H1 (cell line): ENCODE measurements around the gene DTD1. TPM values are rescaled to one million over a fixed set of nuclear protein-coding genes. Genes with fewer than 3 reads are reported as not detected.

ENCODE experiments used
- CTCF ChIA-PET: fragments of 300-600 bp; sonication (Branson Sonifier 250); formaldehyde crosslinking; loops from one replicate; lab custom pipeline; 2021; ENCODE audit not compliant: partially characterized antibody; lab: Charles Lee
- POLR2A ChIA-PET: fragments of 300-600 bp; sonication (Branson Sonifier 250); formaldehyde crosslinking; loops from one replicate; lab custom pipeline; 2021; ENCODE audit warnings: inconsistent platforms; ENCODE audit not compliant: partially characterized antibody; lab: Charles Lee
- DNase-seq, 2 experiments: peaks; one replicate each; pipeline versions ENCODE4 v3.0.0 to v3.0.0-alpha.2; 2010 to 2022; ENCODE audit warnings: low spot score in 2 of 2, low read depth in 1 of 2, mixed read lengths in 1 of 2
- FAIRE-seq: peaks from 2 replicates; lab custom pipeline; 2011; peaks lifted over from hg19 to GRCh38; lab: Jason Lieb, UNC
- H2AFZ ChIP-seq: 2 replicates; pipeline ENCODE4 v1.8.1; 2012; ENCODE audit warnings: low read length, inconsistent platforms
- H2AK5ac ChIP-seq: 2 replicates; pipeline ENCODE4 v1.6.1; 2013; ENCODE audit warnings: low read depth, low read length
- H2BK120ac ChIP-seq: replicated peaks from 2 replicates; pipeline ENCODE3; 2013; ENCODE audit warnings: low read depth, low read length, inconsistent platforms
- H2BK12ac ChIP-seq: 2 replicates; pipeline ENCODE4 v1.6.1; 2013; ENCODE audit warnings: low read depth, low read length
- H2BK15ac ChIP-seq: 2 replicates; pipeline ENCODE4 v1.6.1; 2013; ENCODE audit warnings: low read length
- H2BK20ac ChIP-seq: 2 replicates; pipeline ENCODE4 v1.6.1; 2013; ENCODE audit warnings: low read length
- H2BK5ac ChIP-seq: 2 replicates; pipeline ENCODE4 v1.6.1; 2013; ENCODE audit warnings: low read depth, low read length
- H3K14ac ChIP-seq: 2 replicates; pipeline ENCODE4 v1.6.1; 2013; ENCODE audit warnings: inconsistent platforms; ENCODE audit not compliant: insufficient read length
- H3K18ac ChIP-seq: 2 replicates; pipeline ENCODE4 v1.6.1; 2013; ENCODE audit warnings: low read length; ENCODE audit errors: extremely low read depth
- H3K23ac ChIP-seq: 2 replicates; pipeline ENCODE4 v1.6.1; 2013; ENCODE audit warnings: inconsistent platforms; ENCODE audit not compliant: insufficient read length
- H3K23me2 ChIP-seq: 2 replicates; pipeline ENCODE4 v1.6.1; 2013; ENCODE audit warnings: low read depth, low read length
- H3K27ac ChIP-seq: 2 replicates; pipeline ENCODE4 v1.6.1; 2011; ENCODE audit warnings: low read depth, low read length, inconsistent platforms
- H3K27me3 ChIP-seq, 4 experiments: replicated peaks in 1 of 4; 1 replicate in 1 of 4; 2 replicates in 3 of 4; pipeline versions ENCODE4 v1.6.1 to v1.8.1; 2011 to 2013; ENCODE audit warnings: low read length in 3 of 4, mild to moderate bottlenecking in 3 of 4, inconsistent platforms in 2 of 4, mixed read lengths in 2 of 4, moderate library complexity in 1 of 4; ENCODE audit not compliant: control insufficient read depth in 3 of 4, insufficient read depth in 3 of 4; ENCODE audit errors: extremely low read depth in 1 of 4
- H3K36me3 ChIP-seq, 4 experiments: 2 replicates each; pipeline versions ENCODE4 v1.6.1 to v1.8.1; 2011 to 2013; ENCODE audit warnings: mild to moderate bottlenecking in 4 of 4, low read length in 3 of 4, moderate library complexity in 2 of 4, control low read depth in 1 of 4, inconsistent platforms in 1 of 4; ENCODE audit not compliant: insufficient read depth in 4 of 4, control insufficient read depth in 2 of 4
- H3K4ac ChIP-seq: replicated peaks from 2 replicates; pipeline ENCODE3; 2013; ENCODE audit warnings: low read length, low read depth, mixed read lengths, inconsistent platforms; ENCODE audit not compliant: insufficient read length
- H3K4me1 ChIP-seq, 4 experiments: replicated peaks in 1 of 4; 1 replicate in 1 of 4; 2 replicates in 3 of 4; pipeline versions ENCODE4 v1.6.1 to v1.8.1; 2011 to 2013; ENCODE audit warnings: low read length in 3 of 4, inconsistent platforms in 2 of 4, mixed read lengths in 1 of 4; ENCODE audit not compliant: insufficient read depth in 4 of 4, control insufficient read depth in 3 of 4
- H3K4me2 ChIP-seq, 2 experiments: 2 replicates each; pipeline versions ENCODE4 v1.6.1 to v1.8.1; 2011 to 2013; ENCODE audit warnings: low read depth in 2 of 2, low read length in 2 of 2, control low read depth in 1 of 2, inconsistent platforms in 1 of 2, mild to moderate bottlenecking in 1 of 2; ENCODE audit not compliant: insufficient read depth in 1 of 2
- H3K4me3 ChIP-seq, 4 experiments: fragments of 200-600, 300-600 bp in 1 of 4; sonication (generic), shearing (Covaris generic), sonication (Bioruptor Twin) in 1 of 4; 2 replicates each; pipeline versions ENCODE4 v1.5.1 to v1.8.1; 2011 to 2016; ENCODE audit warnings: low read length in 4 of 4, low read depth in 3 of 4, control low read depth in 2 of 4, inconsistent platforms in 2 of 4, mild to moderate bottlenecking in 2 of 4, mixed read lengths in 1 of 4, moderate library complexity in 1 of 4; ENCODE audit not compliant: insufficient read depth in 2 of 4; ENCODE audit errors: extremely low read depth in 1 of 4
- H3K56ac ChIP-seq: replicated peaks from 2 replicates; pipeline ENCODE3; 2013; ENCODE audit warnings: low read depth, mild to moderate bottlenecking, mixed read lengths, low read length, inconsistent platforms; ENCODE audit not compliant: insufficient read length
- H3K79me1 ChIP-seq: 2 replicates; pipeline ENCODE4 v1.6.1; 2013; ENCODE audit warnings: low read depth, low read length, control low read depth
- H3K79me2 ChIP-seq, 2 experiments: 2 replicates each; pipeline versions ENCODE4 v1.6.1 to v1.8.1; 2012 to 2013; ENCODE audit warnings: low read length in 2 of 2, mild to moderate bottlenecking in 2 of 2, inconsistent platforms in 1 of 2; ENCODE audit not compliant: insufficient read depth in 2 of 2, control insufficient read depth in 1 of 2
- H3K9ac ChIP-seq, 4 experiments: replicated peaks in 1 of 4; 1 replicate in 1 of 4; 2 replicates in 3 of 4; pipeline versions ENCODE4 v1.6.1 to v1.8.1; 2011 to 2013; ENCODE audit warnings: low read depth in 3 of 4, low read length in 3 of 4, control low read depth in 2 of 4, mild to moderate bottlenecking in 2 of 4, moderate library complexity in 2 of 4, inconsistent platforms in 1 of 4; ENCODE audit errors: extremely low read depth in 1 of 4
- H3K9me3 ChIP-seq, 2 experiments: 2 replicates each; pipeline versions ENCODE4 v1.6.1 to v1.8.1; 2012 to 2013; ENCODE audit warnings: mild to moderate bottlenecking in 2 of 2, moderate library complexity in 2 of 2, control low read depth in 1 of 2, inconsistent platforms in 1 of 2, low read depth in 1 of 2, low read length in 1 of 2, mixed read lengths in 1 of 2; ENCODE audit not compliant: insufficient read depth in 2 of 2
- H4K20me1 ChIP-seq, 2 experiments: replicated peaks in 1 of 2; 2 replicates each; pipeline versions ENCODE3 to v1.8.1; 2011 to 2013; ENCODE audit warnings: inconsistent platforms in 2 of 2, low read length in 2 of 2, mild to moderate bottlenecking in 1 of 2; ENCODE audit not compliant: insufficient read depth in 2 of 2, control insufficient read depth in 1 of 2
- H4K5ac ChIP-seq: 2 replicates; pipeline ENCODE4 v1.6.1; 2013; ENCODE audit warnings: low read length, low read depth, mixed read lengths, inconsistent platforms; ENCODE audit not compliant: insufficient read length
- H4K8ac ChIP-seq: 2 replicates; pipeline ENCODE4 v1.8.0; 2013; ENCODE audit warnings: mild to moderate bottlenecking, moderate library complexity, low read length, inconsistent platforms; ENCODE audit not compliant: insufficient read depth; ENCODE audit errors: extremely low read depth
- H4K91ac ChIP-seq: replicated peaks from 2 replicates; pipeline ENCODE3; 2013; ENCODE audit warnings: low read length, mixed read lengths, inconsistent platforms; ENCODE audit not compliant: insufficient read length
- KDM4A ChIP-seq: IDR thresholded peaks from one replicate; pipeline ENCODE4 v1.7.1; 2012; ENCODE audit warnings: low read depth, mild to moderate bottlenecking, moderate library complexity, low read length, inconsistent platforms; ENCODE audit not compliant: severe bottlenecking
- WGBS, 2 experiments: shearing (Covaris generic) in 1 of 2; methylation state at CpG; one replicate each; pipeline versions ENCODE4 v1.1.6 to v1.1.7; 2013 to 2015; ENCODE audit warnings: low lambda C conversion rate in 2 of 2, mixed read lengths in 2 of 2, inconsistent platforms in 1 of 2, low coverage in 1 of 2, missing lambda C conversion rate in 1 of 2; ENCODE audit not compliant: insufficient replicate concordance in 2 of 2, insufficient coverage in 1 of 2, insufficient read length in 1 of 2; ENCODE audit errors: extremely low coverage in 1 of 2, missing lambda C conversion rate in 1 of 2; 5-methylcytosine and 5-hydroxymethylcytosine counted together
- polyA plus RNA-seq, 7 experiments: library from polyadenylated mRNA; depleted of rRNA in 3 of 7; stranded (reverse) in 5 of 7; unstranded in 2 of 7; fragments of >200 nt in 5 of 7; fragments of 200-250 nt in 2 of 7; gene quantifications; 1 replicate in 5 of 7; 2 replicates in 1 of 7; 4 replicates in 1 of 7; pipeline versions ENCODE4 v1.2.1 to v1.2.3, GENCODE V29; 2011 to 2013; ENCODE audit warnings: missing spikeins in 2 of 7, mixed read lengths in 2 of 7
- total RNA-seq: library from RNA; stranded (reverse); fragmentation: NEBNext Ultra II Directional; extraction: Animal tissue kit (Norgen Biotek cat#: 25700); gene quantifications from 2 replicates; pipeline ENCODE4 v1.2.1, GENCODE V29; 2021

The DTD1 gene
- total and polyA plus RNA-seq, 2 of the 8 experiments (the other 6 are each of a cell fraction or from before 2014, with no cell fraction given) = 49.7 to 66.6 TPM

- Histone ChIP-seq H4K8ac (no peak overlapping the region), H4K91ac (no peak overlapping the region), H2BK20ac (no peak overlapping the region), H2AK5ac (no peak overlapping the region), H3K27me3 (no peaks in the 10 kb centered on the region; a peak in 1 of 7 replicates), H3K9ac (no peak overlapping the region), H3K4me2 (no peak overlapping the region), H3K56ac (no peak overlapping the region), H3K18ac (no peak overlapping the region), H3K4ac (no peak overlapping the region), H3K27ac (no peak overlapping the region), H3K79me2 (peaks cover 0 to 9% of the 10 kb centered on the region in 2 experiments; a peak in 2 of 4 replicates), H2BK5ac (no peak overlapping the region), H3K79me1 (peaks cover 2% of the 10 kb centered on the region; the same call in 1 of the 2 replicates), H4K20me1 (peaks cover 0 to 3% of the 10 kb centered on the region in 2 experiments), H2BK120ac (no peak overlapping the region), H4K5ac (no peak overlapping the region), H3K23me2 (0 out of 2 replicates have a peak, but pooled peaks cover under 1% of the 10 kb centered on the region), H3K23ac (no peak overlapping the region), H3K4me1 (peaks cover 0 to 3% (median under 1%) of the 10 kb centered on the region in 4 experiments; a peak in 3 of 7 replicates), H3K4me3 (no peak overlapping the region), H3K36me3 (peaks cover 0 to 15% (median 3%) of the 10 kb centered on the region in 4 experiments; a peak in 3 of 8 replicates), H2BK12ac (no peak overlapping the region), H2BK15ac (no peak overlapping the region), H3K14ac (no peak overlapping the region), H3K9me3 (no peaks in the 10 kb centered on the region), H2AFZ (no peak overlapping the region)
- FAIRE-seq (no peak), DNase-seq (no peak)
- TF ChIP-seq KDM4A = no peak
- ChIA-PET POLR2A (interaction anchor here (0.8 to 3.0 kb wide), 3 partner anchors 12 to 127 kb away, joined by 3 to 9 read pairs (median 3); no protein-coding TSS in a partner anchor), CTCF (interaction anchor here (0.6 to 1.5 kb wide), 2 partner anchors 12 to 299 kb away, joined by 3 to 4 read pairs; no protein-coding TSS in a partner anchor)
- 79% methylated on average over 2 of the region's 2 CpGs; no CpG with 5 or more reads in 1 of the 2 experiments for WGBS, 2 experiments
Observed at GRCh38 chr20:18571578-18571977, 16.3 kb upstream of the DTD1 start.
